Measurements from ENCODE around the gene CBR4.

DNA sequence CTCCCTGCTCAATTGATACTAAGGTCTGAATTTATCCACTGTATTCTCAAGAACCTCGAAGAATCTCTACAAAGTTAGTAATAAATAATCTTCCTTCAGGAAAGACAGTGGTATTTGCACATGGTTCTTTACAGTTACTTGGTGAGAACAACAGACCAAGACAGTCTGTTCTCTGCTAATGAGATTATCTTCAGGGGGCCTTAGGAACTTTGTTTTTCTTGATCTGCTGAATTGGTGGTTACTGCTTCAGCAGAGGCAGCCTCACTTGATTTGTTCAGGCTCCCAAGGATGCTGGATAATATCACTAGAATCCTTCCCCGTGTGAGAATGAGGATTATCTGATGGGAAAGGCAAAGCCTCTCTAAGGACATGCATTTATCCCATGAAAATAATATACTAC is 64.8 kb downstream of the CBR4 start:
- TF ChIP-seq, protein P1, sequence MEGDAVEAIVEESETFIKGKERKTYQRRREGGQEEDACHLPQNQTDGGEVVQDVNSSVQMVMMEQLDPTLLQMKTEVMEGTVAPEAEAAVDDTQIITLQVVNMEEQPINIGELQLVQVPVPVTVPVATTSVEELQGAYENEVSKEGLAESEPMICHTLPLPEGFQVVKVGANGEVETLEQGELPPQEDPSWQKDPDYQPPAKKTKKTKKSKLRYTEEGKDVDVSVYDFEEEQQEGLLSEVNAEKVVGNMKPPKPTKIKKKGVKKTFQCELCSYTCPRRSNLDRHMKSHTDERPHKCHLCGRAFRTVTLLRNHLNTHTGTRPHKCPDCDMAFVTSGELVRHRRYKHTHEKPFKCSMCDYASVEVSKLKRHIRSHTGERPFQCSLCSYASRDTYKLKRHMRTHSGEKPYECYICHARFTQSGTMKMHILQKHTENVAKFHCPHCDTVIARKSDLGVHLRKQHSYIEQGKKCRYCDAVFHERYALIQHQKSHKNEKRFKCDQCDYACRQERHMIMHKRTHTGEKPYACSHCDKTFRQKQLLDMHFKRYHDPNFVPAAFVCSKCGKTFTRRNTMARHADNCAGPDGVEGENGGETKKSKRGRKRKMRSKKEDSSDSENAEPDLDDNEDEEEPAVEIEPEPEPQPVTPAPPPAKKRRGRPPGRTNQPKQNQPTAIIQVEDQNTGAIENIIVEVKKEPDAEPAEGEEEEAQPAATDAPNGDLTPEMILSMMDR (IDR thresholded peaks at IDR 0.05): no peak
- no peak for TF ChIP-seq ZFX (IDR thresholded peaks at IDR 0.05; ENCODE audit: borderline replicate concordance)
